Astrocyte (in vitro differentiated cells and primary cell): ENCODE results near the gene CEP104.

Experiments used
- EZH2 ChIP-seq: IDR thresholded peaks from 2 replicates; pipeline ENCODE4 v1.6.1; 2012; ENCODE audit warnings: mild to moderate bottlenecking, low read length, inconsistent platforms; ENCODE audit not compliant: insufficient read depth
- TF ChIP-seq, protein P1 (sequence below): IDR thresholded peaks from 2 replicates; pipeline ENCODE4 v1.5.1; 2011; ENCODE audit warnings: low read depth, mild to moderate bottlenecking, inconsistent platforms, low read length, moderate library complexity; ENCODE audit not compliant: insufficient read depth

DNA sequence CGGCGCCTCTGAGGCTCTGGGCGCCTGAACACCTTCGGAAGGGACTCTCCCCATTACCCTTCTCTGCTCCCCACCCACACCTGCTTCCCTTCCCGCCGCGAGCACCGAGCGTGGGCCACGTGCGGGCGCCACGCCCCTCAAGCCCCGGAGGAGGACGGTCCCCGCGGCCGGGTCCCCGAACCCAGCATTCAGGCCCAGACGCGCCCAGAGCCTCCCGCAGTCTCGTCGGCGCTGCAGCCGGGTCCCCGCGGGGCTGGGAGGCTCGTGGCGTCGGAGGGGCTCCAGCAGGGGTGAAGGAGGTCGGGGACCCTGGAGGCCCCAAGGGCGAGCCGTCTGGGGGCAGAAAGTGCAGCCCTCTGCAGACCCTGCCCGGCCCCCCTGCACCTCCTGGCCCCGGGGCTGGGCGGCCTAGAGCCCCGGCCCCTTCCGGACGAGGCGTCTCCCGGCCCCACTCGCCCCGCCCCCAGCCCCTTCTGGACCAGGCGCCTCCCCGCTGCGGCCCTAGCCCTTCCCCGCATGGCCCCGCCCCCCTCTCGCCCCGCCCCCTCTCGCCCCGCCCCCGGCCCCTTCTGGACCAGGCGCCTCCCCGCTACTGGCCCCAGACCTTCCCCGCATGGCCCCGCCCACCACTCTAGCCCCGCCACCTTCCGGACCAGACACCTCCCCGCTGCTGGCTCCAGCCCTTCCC is 84.8 kb downstream of the CEP104 start:
- TF ChIP-seq EZH2, result no peak
- TF ChIP-seq, protein P1, sequence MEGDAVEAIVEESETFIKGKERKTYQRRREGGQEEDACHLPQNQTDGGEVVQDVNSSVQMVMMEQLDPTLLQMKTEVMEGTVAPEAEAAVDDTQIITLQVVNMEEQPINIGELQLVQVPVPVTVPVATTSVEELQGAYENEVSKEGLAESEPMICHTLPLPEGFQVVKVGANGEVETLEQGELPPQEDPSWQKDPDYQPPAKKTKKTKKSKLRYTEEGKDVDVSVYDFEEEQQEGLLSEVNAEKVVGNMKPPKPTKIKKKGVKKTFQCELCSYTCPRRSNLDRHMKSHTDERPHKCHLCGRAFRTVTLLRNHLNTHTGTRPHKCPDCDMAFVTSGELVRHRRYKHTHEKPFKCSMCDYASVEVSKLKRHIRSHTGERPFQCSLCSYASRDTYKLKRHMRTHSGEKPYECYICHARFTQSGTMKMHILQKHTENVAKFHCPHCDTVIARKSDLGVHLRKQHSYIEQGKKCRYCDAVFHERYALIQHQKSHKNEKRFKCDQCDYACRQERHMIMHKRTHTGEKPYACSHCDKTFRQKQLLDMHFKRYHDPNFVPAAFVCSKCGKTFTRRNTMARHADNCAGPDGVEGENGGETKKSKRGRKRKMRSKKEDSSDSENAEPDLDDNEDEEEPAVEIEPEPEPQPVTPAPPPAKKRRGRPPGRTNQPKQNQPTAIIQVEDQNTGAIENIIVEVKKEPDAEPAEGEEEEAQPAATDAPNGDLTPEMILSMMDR, result no peak
